GM12878 (cell line): ENCODE results near the gene PARP15. TPM values are rescaled to one million over a fixed set of nuclear protein-coding genes. Genes with fewer than 3 reads are reported as not detected.

Experiments
- ATAC-seq: fragments of 200-7000 bp; cut with Tn5 transposase; 3 replicates; pipeline ENCODE4 v1.9.1; 2020; ENCODE audit warnings: mild to moderate bottlenecking, moderate library complexity
- BruUV-seq: library from RNA; stranded (reverse); fragments of 400-500 nt; replicated peaks from 2 replicates; lab custom pipeline; 2021; lab: Mats Ljungman, UMichigan
- CTCF ChIA-PET: fragments of 300-600 bp; sonication (Branson Sonifier 250); formaldehyde crosslinking; extraction: SDS; loops from one replicate; lab custom pipeline; 2021; ENCODE audit warnings: inconsistent platforms; lab: Yijun Ruan, JAX
- POLR2A ChIA-PET: fragments of 350-600 bp; formaldehyde crosslinking; extraction: SDS; loops from one replicate; lab custom pipeline; 2021; ENCODE audit warnings: inconsistent platforms; lab: Charles Lee
- RAD21 ChIA-PET: fragments of 300-600 bp; sonication (Branson Sonifier 250); formaldehyde crosslinking; loops from one replicate; lab custom pipeline; 2023; ENCODE audit warnings: antibody characterized with exemption; ENCODE audit not compliant: unreplicated experiment; lab: Charles Lee
- SMC1A ChIA-PET: fragments of 300-600 bp; sonication (Branson Sonifier 250); formaldehyde crosslinking; loops from one replicate; lab custom pipeline; 2023; ENCODE audit not compliant: unreplicated experiment, uncharacterized antibody; lab: Charles Lee
- DNase-seq: peaks from one replicate; pipeline ENCODE4 v3.0.0-alpha.2; 2011; ENCODE audit warnings: low read depth, low spot score
- FAIRE-seq: peaks from 3 replicates; lab custom pipeline; 2011; peaks lifted over from hg19 to GRCh38; lab: Jason Lieb, UNC
- H2AFZ ChIP-seq: 2 replicates; pipeline ENCODE4 v1.6.0; 2011; ENCODE audit warnings: low read depth, low read length, control low read depth; ENCODE audit not compliant: control insufficient read depth
- H3K27ac ChIP-seq: 2 replicates; pipeline ENCODE4 v1.5.1; 2011; ENCODE audit warnings: control low read depth; ENCODE audit not compliant: control insufficient read depth, insufficient read depth
- H3K27me3 ChIP-seq, 2 experiments: replicated peaks in 1 of 2; 2 replicates each; pipeline versions ENCODE4 v1.6.0 to v1.6.1; 2011; ENCODE audit warnings: low read length in 1 of 2; ENCODE audit not compliant: control insufficient read depth in 2 of 2, insufficient read depth in 2 of 2
- H3K36me3 ChIP-seq, 2 experiments: 2 replicates each; pipeline ENCODE4 v1.5.1; 2011; ENCODE audit warnings: low read length in 1 of 2; ENCODE audit not compliant: control insufficient read depth in 2 of 2, insufficient read depth in 2 of 2
- H3K4me1 ChIP-seq: 2 replicates; pipeline ENCODE4 v1.6.1; 2011; ENCODE audit warnings: mild to moderate bottlenecking, low read length, moderate library complexity, mixed read lengths; ENCODE audit not compliant: control insufficient read depth, insufficient read depth
- H3K4me2 ChIP-seq: 2 replicates; pipeline ENCODE4 v1.6.0; 2011; ENCODE audit warnings: control low read depth; ENCODE audit not compliant: control insufficient read depth, insufficient read depth
- H3K4me3 ChIP-seq: fragments of 200-600 bp; sonication (generic); 2 replicates; pipeline ENCODE4 v1.5.1; 2016
- H3K79me2 ChIP-seq: 2 replicates; pipeline ENCODE4 v1.6.0; 2011; ENCODE audit warnings: low read length; ENCODE audit not compliant: control insufficient read depth, insufficient read depth
- H3K9ac ChIP-seq: 2 replicates; pipeline ENCODE4 v1.8.0; 2011; ENCODE audit warnings: low read length, control low read depth, mixed read lengths; ENCODE audit not compliant: control insufficient read depth, insufficient read depth
- H3K9me3 ChIP-seq: replicated peaks from 3 replicates; pipeline ENCODE4 v1.5.1; 2011; ENCODE audit warnings: mild to moderate bottlenecking, low read length; ENCODE audit not compliant: control insufficient read depth, insufficient read depth
- H4K20me1 ChIP-seq: 2 replicates; pipeline ENCODE4 v1.6.0; 2011; ENCODE audit not compliant: control insufficient read depth, insufficient read depth
- BCL11A ChIP-seq: IDR thresholded peaks from 2 replicates; pipeline ENCODE4 v1.6.1; 2011; ENCODE audit warnings: low read depth, low read length
- ETV6 ChIP-seq, 2 experiments: fragments of 450-650 bp in 1 of 2; IDR thresholded peaks in 1 of 2; conservative IDR thresholded peaks in 1 of 2; 2 replicates each; pipeline ENCODE4 v1.6.1; 2014; ENCODE audit warnings: antibody characterized with exemption in 1 of 2, borderline replicate concordance in 1 of 2, low read depth in 1 of 2, mild to moderate bottlenecking in 1 of 2, moderate library complexity in 1 of 2
- EZH2 ChIP-seq: IDR thresholded peaks from 2 replicates; pipeline ENCODE4 v1.6.1; 2012; ENCODE audit warnings: low read depth, mild to moderate bottlenecking, control low read depth, inconsistent platforms, low read length, borderline replicate concordance; ENCODE audit not compliant: control insufficient read depth
- GABPA ChIP-seq: IDR thresholded peaks from 2 replicates; pipeline ENCODE4 v1.6.1; 2014; ENCODE audit warnings: antibody characterized with exemption, low read depth, mild to moderate bottlenecking, inconsistent platforms
- HCFC1 ChIP-seq: fragments of 150-350 bp; IDR thresholded peaks from 2 replicates; pipeline ENCODE4 v1.6.1; 2014; ENCODE audit warnings: low read length
- IKZF1 ChIP-seq: fragments of 450-650 bp; conservative IDR thresholded peaks from 2 replicates; pipeline ENCODE4 v1.6.1; 2017; ENCODE audit warnings: antibody characterized with exemption, mild to moderate bottlenecking
- IRF4 ChIP-seq: IDR thresholded peaks from 2 replicates; pipeline ENCODE4 v1.6.1; 2011; ENCODE audit warnings: low read depth, low read length
- MYC ChIP-seq: IDR thresholded peaks from 2 replicates; pipeline ENCODE4 v1.6.1; 2011; ENCODE audit warnings: mild to moderate bottlenecking, low read length, moderate library complexity, inconsistent platforms; ENCODE audit not compliant: insufficient read depth, insufficient replicate concordance, insufficient read length, severe bottlenecking
- NFIC ChIP-seq: IDR thresholded peaks from 2 replicates; pipeline ENCODE4 v1.6.1; 2012; ENCODE audit warnings: low read depth, mild to moderate bottlenecking, inconsistent platforms, low read length, moderate library complexity
- PAX5 ChIP-seq: IDR thresholded peaks from 2 replicates; pipeline ENCODE4 v1.6.1; 2011; ENCODE audit warnings: low read depth, low read length, borderline replicate concordance
- SIN3A ChIP-seq: IDR thresholded peaks from 2 replicates; pipeline ENCODE4 v1.6.1; 2012; ENCODE audit warnings: low read depth, low read length, improper control_type of control experiment
- SMAD1 ChIP-seq: fragments of 450-650 bp; IDR thresholded peaks from 2 replicates; pipeline ENCODE4 v1.6.1; 2018; ENCODE audit warnings: mild to moderate bottlenecking, low read depth; ENCODE audit not compliant: partially characterized antibody
- SMC3 ChIP-seq: IDR thresholded peaks from 2 replicates; pipeline ENCODE4 v1.6.1; 2011; ENCODE audit warnings: low read length, improper control_type of control experiment, borderline replicate concordance
- TCF12 ChIP-seq: IDR thresholded peaks from 2 replicates; pipeline ENCODE4 v1.6.1; 2011; ENCODE audit warnings: low read depth, mild to moderate bottlenecking, low read length
- TCF3 ChIP-seq: IDR thresholded peaks from 2 replicates; pipeline ENCODE4 v1.6.1; 2012; ENCODE audit warnings: low read depth, mild to moderate bottlenecking, low read length, borderline replicate concordance; ENCODE audit not compliant: insufficient read depth
- WGBS: methylation state at CpG from one replicate; pipeline ENCODE4 v1.1.6; 2016; ENCODE audit warnings: low lambda C conversion rate; ENCODE audit not compliant: insufficient replicate concordance, insufficient coverage; ENCODE audit errors: missing lambda C conversion rate; 5-methylcytosine and 5-hydroxymethylcytosine counted together
- in situ Hi-C: fragments of 300-500 bp; cut with MboI; formaldehyde crosslinking; loops from 9 replicates; pipeline ENCODE4 v1.14.3; 2018; ENCODE audit warnings: mixed read lengths
- intact Hi-C: fragments of 100-400 bp; cut with micrococcal nuclease; formaldehyde crosslinking; loops from one replicate; pipeline ENCODE4 v1.14.2; 2022; ENCODE audit not compliant: unreplicated experiment
- polyA plus RNA-seq, 11 experiments: library from polyadenylated mRNA; depleted of rRNA in 4 of 11; unstranded in 6 of 11; stranded (reverse) in 5 of 11; fragments of >200 nt; fragmentation: Nextera tagmentation in 4 of 11; fragmentation: Illumina TruSeq in 1 of 11; extraction: Ambion mirVana in 4 of 11; extraction: Trizol in 1 of 11; gene quantifications; 1 replicate in 1 of 11; 2 replicates in 10 of 11; pipeline versions ENCODE4 v1.2.1 to v1.2.3, GENCODE V29; 2011 to 2016; ENCODE audit warnings: inconsistent platforms in 2 of 11, missing spikeins in 2 of 11, low read depth in 1 of 11
- total RNA-seq, 4 experiments: library from RNA; depleted of rRNA in 3 of 4; stranded (reverse); fragments of >200 nt in 3 of 4; fragmentation: Illumina TruSeq in 1 of 4; extraction: Trizol in 1 of 4; gene quantifications; 2 replicates each; pipeline versions ENCODE4 v1.2.1 to v1.2.3, GENCODE V29; 2013 to 2021
- TF ChIP-seq, protein P1 (sequence below): fragments of 450-650 bp; formaldehyde crosslinking; IDR thresholded peaks from 2 replicates; pipeline ENCODE4 v1.4.0; 2020; ENCODE audit warnings: mild to moderate bottlenecking, moderate library complexity
- TF ChIP-seq, protein P2 (sequence below): IDR thresholded peaks from 2 replicates; pipeline ENCODE4 v1.6.1; 2011; ENCODE audit warnings: borderline replicate concordance, low read depth, mild to moderate bottlenecking, moderate library complexity, low read length; ENCODE audit not compliant: insufficient read depth, poor library complexity, severe bottlenecking

PARP15 gene
- total and polyA plus RNA-seq, 10 of the 15 experiments (the other 5 are each of a cell fraction or from before 2014, with no cell fraction given), result 9.0 to 234 (median 36.3) TPM

DNA sequence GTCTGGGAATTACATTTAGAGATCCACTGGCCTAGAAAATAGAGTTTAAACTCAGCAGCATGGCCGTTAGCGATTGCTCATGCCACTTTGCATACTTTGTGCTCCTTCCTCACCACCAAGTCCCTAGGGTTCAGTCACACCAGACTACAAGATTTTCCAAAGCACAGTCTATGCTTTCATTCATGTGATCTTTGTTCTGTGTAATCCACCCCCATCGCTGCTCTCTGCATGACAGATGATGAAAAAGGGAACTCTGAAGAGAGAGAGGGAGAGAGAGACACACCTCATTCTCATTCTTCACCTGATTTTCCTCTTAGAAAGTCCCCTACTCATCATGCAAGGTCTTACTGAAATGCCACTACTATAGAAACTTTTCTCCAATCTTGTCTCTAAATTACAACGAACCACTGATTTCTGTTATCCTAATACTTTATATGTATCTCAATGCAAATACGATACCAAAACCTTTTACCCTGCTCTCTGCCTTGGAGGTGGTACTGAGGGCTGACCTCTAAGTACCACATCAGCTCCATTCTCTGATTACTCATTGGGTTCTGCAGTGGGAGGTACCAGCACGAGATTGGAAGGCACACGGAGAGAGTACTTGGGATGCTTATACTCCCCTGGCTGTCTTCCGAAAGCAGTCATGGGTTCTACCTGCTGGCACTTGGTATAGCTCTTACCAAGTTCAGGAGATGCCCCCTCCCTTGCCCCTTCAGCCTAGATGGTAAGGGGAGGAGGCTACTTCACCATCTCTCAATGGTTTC, 1.1 kb upstream of the PARP15 start:
- no peaks in the 10 kb centered on the region for H3K27me3 ChIP-seq
- RAD21 ChIA-PET, result interaction anchor here (0.7 to 7.6 kb wide), 9 partner anchors 13 to 191 kb away, joined by 3 to 149 read pairs (median 16); partner anchors contain the start of genes DTX3L, PARP14 and PARP9
- H4K20me1 ChIP-seq, result no peaks in the 10 kb centered on the region
- H3K79me2 ChIP-seq, result peaks cover 36% of the 10 kb centered on the region
- intact Hi-C loops (loop anchor here (1.0 kb wide), 4 partner anchors 12 to 103 kb away; partner anchors contain the start of genes DTX3L and PARP9), in situ Hi-C loops (no loop called here)
- SMC1A ChIA-PET, result interaction anchor here (0.6 to 7.6 kb wide), 13 partner anchors 10 to 1030 kb away, joined by 3 to 183 read pairs (median 10); partner anchors contain the start of genes DTX3L, PARP14 and PARP9
- DNase-seq (peak; percentile 100), ATAC-seq (peak; percentile 77), FAIRE-seq (peak; percentile 56)
- no TSS peak for BruUV-seq
- peak overlapping the region; percentile 46; the same call in 1 of the 2 replicates for H2AFZ ChIP-seq
- H3K36me3 ChIP-seq, result peaks cover 0 to 7% of the 10 kb centered on the region in 2 experiments; a peak in 1 of 4 replicates
- POLR2A ChIA-PET, result interaction anchor here (0.7 to 6.3 kb wide), 14 partner anchors 12 to 290 kb away, joined by 3 to 79 read pairs (median 3); partner anchors contain the start of genes DTX3L, PARP14 and PARP9
- H3K4me2 ChIP-seq, result peak overlapping the region; percentile 93
- CTCF ChIA-PET, result interaction anchor here (0.6 to 6.9 kb wide), 6 partner anchors 13 to 476 kb away, joined by 3 to 79 read pairs (median 26); partner anchors contain the start of genes DTX3L, PARP14 and PARP9
- WGBS, result 8% methylated on average over 8 of the region's 8 CpGs
- peak overlapping the region; percentile 95 for H3K27ac ChIP-seq
- peaks cover 29% of the 10 kb centered on the region for H3K4me1 ChIP-seq
- peak overlapping the region; percentile 29; the same call in 1 of the 2 replicates for H3K4me3 ChIP-seq
- peak overlapping the region; percentile 90; the same call in 1 of the 2 replicates for H3K9ac ChIP-seq
- H3K9me3 ChIP-seq, result peaks cover 4% of the 10 kb centered on the region
- peak; percentile 83 for TF ChIP-seq TCF3
- TF ChIP-seq SIN3A, result no peak
- TF ChIP-seq MYC, result no peak
- no peak; the same call in 1 of the 2 replicates for TF ChIP-seq SMC3
- TF ChIP-seq EZH2, result no peak
- peak; percentile 92 for TF ChIP-seq IRF4
- TF ChIP-seq TCF12, result peak; percentile 84
- peak; percentile 98 for TF ChIP-seq IKZF1
- TF ChIP-seq, protein P1, sequence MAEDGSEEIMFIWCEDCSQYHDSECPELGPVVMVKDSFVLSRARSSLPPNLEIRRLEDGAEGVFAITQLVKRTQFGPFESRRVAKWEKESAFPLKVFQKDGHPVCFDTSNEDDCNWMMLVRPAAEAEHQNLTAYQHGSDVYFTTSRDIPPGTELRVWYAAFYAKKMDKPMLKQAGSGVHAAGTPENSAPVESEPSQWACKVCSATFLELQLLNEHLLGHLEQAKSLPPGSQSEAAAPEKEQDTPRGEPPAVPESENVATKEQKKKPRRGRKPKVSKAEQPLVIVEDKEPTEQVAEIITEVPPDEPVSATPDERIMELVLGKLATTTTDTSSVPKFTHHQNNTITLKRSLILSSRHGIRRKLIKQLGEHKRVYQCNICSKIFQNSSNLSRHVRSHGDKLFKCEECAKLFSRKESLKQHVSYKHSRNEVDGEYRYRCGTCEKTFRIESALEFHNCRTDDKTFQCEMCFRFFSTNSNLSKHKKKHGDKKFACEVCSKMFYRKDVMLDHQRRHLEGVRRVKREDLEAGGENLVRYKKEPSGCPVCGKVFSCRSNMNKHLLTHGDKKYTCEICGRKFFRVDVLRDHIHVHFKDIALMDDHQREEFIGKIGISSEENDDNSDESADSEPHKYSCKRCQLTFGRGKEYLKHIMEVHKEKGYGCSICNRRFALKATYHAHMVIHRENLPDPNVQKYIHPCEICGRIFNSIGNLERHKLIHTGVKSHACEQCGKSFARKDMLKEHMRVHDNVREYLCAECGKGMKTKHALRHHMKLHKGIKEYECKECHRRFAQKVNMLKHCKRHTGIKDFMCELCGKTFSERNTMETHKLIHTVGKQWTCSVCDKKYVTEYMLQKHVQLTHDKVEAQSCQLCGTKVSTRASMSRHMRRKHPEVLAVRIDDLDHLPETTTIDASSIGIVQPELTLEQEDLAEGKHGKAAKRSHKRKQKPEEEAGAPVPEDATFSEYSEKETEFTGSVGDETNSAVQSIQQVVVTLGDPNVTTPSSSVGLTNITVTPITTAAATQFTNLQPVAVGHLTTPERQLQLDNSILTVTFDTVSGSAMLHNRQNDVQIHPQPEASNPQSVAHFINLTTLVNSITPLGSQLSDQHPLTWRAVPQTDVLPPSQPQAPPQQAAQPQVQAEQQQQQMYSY (CRISPR knock-in tag), result no peak
- TF ChIP-seq GABPA, result 0 out of 2 replicates have a peak, but pooled peaks have one; percentile 21
- peak in 1 of 2 experiments; percentile 90; a peak in 2 of 4 replicates for TF ChIP-seq ETV6 (conservative IDR thresholded peaks at IDR 0.05 in 1 of 2, IDR thresholded peaks at IDR 0.05 in 1 of 2; ENCODE audit: borderline replicate concordance in 1 of 2, low read depth in 1 of 2)
- TF ChIP-seq SMAD1, result no peak
- TF ChIP-seq, protein P2, sequence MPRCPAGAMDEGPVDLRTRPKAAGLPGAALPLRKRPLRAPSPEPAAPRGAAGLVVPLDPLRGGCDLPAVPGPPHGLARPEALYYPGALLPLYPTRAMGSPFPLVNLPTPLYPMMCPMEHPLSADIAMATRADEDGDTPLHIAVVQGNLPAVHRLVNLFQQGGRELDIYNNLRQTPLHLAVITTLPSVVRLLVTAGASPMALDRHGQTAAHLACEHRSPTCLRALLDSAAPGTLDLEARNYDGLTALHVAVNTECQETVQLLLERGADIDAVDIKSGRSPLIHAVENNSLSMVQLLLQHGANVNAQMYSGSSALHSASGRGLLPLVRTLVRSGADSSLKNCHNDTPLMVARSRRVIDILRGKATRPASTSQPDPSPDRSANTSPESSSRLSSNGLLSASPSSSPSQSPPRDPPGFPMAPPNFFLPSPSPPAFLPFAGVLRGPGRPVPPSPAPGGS, result peak; percentile 52
- peak; percentile 91 for TF ChIP-seq BCL11A
- no peak for TF ChIP-seq HCFC1
- peak; percentile 93 for TF ChIP-seq NFIC
- peak; percentile 90; the same call in 1 of the 2 replicates for TF ChIP-seq PAX5
